Effector CD8-positive, alpha-beta T cell (primary cell): Measurements from ENCODE around the gene CHST10.

Experiments used
- DNase-seq: peaks from one replicate; lab custom pipeline; 2025; lab: John Stamatoyannopoulos, UW

Gene CHST10

DNA sequence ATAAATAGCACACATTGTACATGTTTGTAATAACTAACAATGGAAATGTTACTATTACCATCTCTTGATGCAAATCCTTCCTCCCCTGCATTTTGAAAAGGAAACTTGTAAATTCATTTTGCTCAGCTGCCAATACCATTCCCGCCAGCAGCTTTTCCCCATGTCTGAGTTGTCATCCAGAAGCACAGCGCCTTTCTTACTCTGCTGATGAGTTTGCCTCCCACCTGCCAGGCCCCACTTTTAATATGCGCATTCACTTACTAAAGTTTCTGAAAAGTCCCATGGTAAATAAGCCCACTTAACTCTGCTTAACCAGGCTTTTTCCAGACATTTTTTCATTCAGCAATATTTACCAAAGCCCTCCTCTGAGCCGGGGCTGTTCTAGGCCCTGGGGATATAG is 3.9 kb downstream of the CHST10 start:
- DNase-seq: no peak

DNA sequence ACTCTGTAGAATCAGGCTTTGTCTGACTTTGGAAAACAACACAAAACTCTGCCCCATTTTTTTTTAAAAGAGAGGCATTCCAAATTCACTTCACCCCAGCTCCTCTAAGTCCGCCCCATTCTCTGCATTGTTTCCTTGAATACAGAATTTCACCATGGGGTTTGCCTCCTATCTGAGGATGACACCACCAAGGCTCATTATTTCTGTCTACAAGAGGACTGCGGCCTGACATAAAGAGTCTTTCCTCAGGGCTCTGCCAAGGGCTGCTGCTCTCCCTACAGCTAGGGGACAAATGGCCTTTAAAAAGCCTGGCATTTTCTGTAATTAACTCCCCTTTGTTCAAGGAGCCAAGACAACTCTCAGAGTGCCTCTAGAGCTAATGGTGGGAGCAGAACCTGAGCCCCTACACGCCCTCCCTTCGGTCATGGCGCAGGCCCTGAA is 4.6 kb downstream of the CHST10 start:
- no peak for DNase-seq

DNA sequence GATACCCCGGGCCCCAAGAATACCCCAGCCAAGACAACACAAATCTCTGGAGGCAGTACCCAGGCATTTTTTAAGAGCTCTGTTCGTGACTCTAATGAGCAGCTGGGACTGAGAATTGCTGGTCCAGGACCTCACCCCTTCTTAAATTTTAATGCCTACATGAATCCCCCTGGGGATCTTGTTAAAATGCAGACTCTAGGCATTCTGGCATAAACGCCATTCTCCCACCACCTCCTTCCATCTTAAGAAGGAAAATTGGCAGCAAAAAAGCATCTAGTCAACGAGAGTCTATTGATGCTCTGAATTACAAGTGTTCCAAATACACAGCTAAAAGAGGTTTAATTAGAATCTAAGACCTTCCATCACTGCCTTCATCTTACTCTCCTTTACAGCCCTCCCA is 5.0 kb downstream of the CHST10 start:
- DNase-seq: no peak

DNA sequence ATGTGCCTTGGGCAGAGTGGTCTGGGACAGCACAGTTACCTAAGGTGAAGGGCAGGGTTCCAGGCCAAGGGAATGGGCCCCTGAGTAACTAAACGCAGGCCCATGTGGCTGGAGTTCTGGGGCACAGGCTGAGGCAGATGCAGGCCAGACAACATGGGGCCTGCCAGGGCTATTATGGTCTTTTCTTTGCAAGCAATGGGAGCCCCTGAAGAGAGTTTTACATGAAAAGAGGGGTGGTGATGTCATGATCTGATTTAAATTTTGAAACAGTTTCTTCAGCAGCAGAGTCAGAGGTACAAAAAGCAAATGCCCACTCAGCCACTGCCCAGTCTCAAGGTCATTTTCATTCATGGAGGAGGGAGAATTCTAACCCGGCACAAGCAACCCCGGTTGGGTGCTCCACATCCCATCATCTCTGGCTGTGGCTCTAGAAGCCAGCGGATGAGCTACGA is 5.6 kb downstream of the CHST10 start:
- no peak for DNase-seq

DNA sequence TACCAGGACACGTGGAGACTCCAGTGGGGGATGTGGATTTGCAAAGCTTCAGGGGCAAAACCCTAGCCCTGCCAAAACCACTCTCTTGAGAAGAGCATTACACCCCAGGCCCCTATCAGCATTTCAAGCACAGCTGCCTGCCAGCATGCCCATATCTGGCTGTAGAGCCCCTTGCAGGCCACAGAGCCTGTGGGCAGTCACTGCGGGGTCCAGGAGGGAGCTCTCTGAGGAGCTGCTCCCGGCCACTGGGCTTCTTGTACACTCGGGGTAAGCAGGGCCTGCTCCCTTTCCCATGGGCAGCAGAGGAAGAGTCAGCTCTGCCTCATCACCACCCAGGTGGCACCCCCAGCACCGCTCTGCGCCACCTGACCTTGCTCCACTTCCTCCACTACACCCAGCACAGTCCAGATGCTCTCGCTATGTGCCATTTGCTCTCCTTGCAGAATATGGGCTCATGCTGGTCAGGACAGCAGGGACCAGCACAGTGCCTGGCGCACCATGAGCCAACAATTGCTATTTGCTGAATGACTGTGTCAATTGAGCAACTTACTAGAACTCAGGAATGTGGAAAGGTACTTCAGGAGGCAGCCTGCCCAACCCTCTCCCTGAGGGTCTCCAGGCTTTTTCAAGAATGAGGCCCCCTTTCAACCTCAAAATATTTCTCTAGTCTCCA is 7.4 kb downstream of the CHST10 start:
- no peak for DNase-seq

DNA sequence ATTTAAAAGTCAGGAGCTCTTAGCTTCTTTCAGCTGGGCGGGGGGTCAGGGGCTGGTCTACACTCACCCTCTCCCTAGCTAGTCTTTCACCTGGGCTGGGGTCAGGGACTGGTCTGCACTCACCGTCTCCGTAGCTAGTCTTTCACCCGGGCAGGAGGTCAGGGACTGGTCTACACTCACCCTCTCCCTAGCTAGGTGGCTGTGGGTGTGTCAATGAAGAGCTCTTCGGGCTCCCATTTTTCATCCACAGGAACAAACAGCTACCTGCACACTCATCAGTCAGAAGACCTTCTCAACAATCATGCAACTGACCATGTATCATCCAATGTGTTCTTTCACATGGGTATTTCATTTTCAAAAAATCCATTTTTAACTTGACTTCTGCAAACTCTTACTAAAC is 8.0 kb downstream of the CHST10 start:
- no peak for DNase-seq

DNA sequence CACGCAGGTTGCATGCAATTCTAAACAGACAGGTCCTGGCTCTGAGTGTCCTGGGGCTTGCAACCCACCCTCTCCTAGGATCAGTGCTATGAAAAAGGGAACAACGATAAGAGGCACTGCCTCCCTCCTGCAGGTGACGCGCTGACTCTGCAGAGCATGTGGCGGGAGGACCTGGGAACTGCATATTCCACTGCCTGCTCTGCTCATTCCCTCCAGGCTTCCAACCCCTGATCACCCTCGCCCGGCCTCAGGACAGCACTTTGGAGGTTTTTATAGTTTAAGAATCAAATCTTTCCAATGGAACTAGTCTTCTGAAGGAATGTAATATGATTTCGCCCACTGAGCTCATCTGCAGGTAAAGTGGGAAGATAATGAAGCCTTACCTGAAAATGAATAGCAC is 8.5 kb downstream of the CHST10 start:
- DNase-seq: no peak

DNA sequence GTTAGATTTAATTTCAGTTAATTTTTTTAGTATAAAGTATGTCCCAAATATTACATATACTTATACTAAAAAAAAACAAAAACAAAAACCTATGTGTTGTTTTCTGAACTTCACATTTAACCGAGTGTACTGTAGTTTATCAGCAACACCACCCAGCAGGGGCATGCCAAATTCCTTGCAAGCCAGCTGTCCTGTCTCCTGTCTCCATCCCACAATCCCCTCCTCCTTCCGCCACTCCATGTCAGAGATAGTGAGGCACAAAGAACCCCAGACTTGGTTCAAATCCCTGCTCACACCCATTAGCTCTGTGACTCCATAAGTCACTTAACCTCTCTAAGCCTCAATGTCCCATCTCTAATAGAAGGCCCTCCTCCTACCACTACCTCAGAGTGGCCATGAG is 9.4 kb downstream of the CHST10 start:
- DNase-seq: no peak

DNA sequence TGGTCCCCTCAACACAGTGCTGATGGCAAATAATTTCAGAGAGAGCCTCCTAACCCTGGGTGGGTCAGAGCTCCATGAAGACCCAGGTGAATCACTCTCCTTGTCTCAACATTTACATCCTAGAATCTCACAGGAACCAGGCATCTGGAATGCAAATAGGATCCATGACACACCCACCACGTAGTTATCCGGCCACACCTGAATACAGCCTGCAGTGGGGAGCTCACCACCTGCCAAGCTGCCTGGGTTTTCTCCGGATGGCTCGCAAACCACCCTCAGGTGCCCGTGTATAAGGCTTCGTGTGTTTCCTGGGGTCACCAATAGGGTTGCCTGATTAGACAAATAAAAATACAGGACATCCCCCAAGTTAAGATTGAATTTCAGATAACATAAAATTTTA is 9.9 kb downstream of the CHST10 start:
- no peak for DNase-seq

DNA sequence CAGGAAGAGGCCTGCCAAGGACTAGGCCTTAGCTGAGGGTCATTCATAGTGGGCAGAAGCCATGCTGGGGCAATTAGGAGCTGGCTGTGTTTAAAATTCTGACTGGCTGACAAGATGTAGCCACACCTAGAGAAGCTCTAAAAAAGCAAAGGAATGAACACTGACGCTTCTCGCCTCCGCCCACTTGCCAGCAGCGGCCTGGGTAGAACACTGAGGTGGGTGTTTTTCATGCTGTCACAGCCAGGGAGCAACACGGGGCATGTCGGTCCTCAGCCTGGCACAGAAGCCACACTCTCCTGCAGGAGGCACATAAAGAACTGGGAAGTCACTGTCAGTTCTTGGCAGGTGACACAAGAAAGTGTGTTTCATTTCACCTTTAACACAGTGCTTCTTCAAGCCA is 10.4 kb downstream of the CHST10 start:
- no peak for DNase-seq

DNA sequence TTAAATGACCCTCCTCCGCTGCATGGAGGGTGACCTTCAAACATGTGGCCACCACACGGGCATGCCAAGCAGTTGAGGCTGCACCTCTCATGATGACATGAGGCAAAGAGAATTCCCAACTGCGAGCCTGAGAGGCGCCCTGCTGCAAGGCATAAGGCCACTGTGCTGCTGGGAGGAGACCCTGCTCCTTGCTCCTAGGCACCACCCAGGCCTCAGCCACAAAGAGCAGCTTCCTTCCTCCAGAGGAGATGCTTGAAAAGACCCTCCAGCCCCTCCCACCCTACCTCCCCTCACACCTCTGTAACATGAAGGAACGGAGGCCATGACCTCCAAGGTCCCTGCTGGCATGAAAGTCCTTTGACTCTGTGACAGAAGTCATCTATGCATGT is 11.4 kb downstream of the CHST10 start:
- DNase-seq: no peak

DNA sequence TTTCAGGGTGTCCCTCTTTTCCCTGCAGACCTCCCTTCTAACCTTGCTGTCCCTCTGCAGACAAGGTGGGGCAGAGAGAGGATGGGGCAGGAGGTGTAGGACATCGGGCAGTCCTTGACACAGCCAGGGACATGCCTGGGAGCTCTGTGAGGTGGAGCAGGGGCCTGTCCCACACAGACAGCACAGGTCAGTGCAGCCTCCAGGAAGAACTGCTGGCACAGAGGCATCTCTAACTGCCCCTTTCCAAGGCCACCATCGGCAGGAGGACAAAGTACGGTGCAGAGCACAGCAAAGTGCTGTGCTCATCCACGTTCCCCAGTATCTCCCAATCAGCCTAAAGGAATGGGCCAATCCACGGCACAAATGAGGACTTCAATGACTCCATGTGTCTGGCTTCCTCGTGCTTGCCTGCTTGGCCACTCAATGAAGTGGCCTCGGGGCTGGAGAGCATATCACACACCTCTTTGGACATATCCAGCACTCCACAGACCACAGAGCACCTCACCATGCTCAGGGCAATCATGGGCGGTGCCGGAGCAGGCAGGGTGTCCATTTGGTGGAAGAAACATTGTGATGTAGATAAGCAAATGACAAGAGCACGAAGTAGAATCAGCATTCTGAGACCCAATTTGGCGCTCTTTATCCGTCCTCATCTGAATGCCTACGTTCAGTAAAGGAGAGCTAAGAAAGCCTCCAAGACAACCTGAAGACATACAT is 11.9 kb downstream of the CHST10 start:
- DNase-seq: no peak

DNA sequence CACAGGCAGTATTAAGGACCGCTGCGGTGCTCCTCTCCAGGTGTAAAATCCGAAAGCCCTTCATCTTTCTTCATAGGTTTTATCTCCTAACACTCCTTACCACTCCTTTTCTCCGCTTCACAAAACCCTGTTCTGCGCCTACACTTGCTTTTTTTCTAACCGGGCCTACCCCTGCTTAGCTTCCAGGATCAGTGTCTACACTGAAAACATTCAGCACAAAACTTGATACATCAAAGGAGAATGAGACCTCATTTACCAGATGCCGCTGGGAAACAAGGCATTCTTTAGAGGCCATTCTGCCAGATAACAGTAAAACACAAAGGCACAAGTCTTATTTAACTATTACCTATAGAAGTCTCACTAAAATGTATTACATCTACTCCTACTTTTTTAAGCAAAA is 13.1 kb downstream of the CHST10 start:
- no peak for DNase-seq

DNA sequence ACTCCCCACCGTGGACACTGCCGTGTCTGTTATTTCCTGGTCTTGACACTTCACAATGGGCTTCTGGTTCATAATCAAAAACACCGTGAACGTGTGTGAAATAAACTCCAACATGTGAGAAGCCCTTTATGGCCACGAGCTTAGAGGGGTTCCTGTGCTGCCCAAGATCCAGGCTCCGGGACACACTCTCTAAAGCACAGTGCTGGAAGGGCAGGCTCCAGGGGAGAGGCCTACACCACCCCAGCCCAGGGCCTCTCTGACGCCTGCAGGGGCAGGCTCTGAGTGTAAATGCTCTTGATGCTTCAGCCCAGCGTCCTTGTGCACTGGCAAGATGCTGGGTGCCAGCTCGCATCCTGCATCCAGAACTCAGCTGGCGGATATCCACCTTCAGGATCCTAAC is 13.7 kb downstream of the CHST10 start:
- no peak for DNase-seq

DNA sequence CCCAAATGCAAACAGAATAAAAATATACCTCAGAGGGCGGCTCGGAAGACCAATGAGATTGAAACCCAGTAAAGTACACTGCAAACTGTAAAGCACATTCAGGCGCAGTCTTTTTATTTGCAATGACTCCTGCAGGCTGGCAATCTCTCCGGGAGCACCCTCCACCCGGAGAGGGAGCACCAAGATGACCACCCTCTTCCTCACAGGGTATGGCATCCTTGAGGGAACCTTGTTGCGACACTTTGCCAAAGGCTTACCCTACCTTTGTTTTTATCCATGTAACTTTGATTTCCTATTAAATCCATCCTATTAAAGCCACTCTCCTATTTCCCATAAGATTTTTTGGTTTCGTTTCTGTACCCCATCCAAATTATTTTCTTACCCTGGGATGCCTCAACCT is 16.2 kb downstream of the CHST10 start:
- DNase-seq: no peak

DNA sequence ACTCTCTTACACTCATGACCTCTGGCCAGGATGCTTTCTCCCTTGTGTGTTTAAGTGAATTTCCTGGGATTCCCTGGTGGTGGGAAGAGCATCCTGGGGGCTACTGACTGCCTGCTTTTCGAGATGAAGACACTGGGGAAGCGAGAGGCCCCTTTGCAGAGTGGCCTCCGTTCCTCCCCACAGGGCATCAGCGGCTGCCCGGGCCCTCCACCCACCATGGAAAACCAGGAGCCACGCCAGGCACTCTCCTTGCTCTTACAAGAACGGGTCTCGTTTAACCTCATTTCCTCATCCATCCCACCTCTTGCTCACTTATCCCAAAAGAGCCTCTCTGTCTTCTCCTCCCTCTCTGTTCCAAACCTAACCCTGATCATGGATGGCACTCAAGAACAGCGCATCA is 17.8 kb downstream of the CHST10 start:
- no peak for DNase-seq

DNA sequence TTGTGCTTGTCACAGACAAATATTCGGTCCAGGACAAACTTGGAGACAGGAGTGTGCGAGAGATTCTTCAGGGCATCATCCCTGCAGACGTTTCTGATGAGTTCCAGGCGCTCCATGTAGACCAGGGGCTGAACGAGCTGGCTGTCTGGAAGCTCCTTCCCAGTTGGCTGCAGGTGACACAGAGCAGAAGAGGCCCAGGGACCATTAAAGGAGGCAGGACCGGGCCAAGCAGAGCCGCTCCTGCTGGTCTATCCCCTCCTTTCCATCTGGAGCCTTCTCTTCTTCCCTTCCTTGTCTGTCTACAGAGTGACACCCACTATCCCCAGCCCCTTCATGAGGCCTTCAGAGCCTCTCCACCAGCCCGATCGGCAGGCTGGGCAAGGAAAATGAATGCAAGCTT is 19.5 kb downstream of the CHST10 start:
- no peak for DNase-seq

DNA sequence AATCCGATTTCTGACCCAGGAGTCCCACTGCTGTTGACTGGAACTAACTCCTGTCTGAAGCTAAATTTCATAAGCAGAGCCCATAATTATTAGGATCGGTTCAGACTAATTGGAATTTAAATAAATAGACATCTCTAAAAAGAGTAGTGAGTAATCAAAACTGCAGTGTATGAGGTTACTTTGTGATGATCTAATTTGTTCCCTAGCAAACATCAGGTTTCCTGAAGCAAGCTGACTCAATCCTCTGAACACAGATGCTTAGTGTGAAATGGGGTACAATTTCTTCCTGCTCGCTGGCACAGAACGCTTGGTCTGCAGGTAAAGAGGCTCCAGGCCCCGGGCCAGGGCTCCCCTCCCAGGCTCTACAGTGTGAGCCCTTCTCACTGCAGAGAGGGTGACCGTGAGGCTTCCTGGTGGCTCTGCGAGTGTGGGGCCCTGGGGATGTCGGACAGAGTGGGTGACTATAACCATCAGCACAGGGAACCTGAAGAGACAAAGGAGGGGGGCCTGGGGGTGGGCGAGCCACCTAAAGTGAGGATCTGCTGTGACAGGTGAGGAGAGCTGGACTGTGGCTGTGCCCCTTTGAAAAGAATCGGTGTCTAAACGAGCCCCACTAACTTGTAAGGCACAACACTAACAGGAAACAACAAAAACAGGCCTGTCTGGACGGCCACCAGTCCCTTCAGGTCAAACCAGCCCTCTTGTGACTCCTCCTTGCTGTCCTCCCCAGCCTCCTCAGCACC is 20.2 kb downstream of the CHST10 start:
- no peak for DNase-seq

DNA sequence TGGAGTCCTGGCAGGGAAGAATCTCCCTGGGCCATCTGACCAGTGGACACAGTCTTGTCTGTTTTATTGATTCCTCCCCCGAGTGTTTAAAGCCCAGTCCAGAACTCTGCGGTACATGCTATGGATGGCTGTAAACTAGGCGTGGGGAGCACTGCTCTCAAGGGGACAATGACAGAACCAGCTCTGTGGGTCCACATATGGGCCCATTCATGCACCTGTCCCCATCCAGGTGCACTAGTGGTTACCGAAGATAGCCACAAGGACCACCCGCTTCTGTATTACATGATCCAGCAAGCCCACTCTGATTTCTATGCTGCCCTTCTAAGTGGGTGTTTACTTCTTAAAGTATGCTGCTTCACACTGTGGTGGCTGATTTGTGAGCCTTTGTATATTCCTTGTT is 21.0 kb downstream of the CHST10 start:
- DNase-seq: no peak

DNA sequence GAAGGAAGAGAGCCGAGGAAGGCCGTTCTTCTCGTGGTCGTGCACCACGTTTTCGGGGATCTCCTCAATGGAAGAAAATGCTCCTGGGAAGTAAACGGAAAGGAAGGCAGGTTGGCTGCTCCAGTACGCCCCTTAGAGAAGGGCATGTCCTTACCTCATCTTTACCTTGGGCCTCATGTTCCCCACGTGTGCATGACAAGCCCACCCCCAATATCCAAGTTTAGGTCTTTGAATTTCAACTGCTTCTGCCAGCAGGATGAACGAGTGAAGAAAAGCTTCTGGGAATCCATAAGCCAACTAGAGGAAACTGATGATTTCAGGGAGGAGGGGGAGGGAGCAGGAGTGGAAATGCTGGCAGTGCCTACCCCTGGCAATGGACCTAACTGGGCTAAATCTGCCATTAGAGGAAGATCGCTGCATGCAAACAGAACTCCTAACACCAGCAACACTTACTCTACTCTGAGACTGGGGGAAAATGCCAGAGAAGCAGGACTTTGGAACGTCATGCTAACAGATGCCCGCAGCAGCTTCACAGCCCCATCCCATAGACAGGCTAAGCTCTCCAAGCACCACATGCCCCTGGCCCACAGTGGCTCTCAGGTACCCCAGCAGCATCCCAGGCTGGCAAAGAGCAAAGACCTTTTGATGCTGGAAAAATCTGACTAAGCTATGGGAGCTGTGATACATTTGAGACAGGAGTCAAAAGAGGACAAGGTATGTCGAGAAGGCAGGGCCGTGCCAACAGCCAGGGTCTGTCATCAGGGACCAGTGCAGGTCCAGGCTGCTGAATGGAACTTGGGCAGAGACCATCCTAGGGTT is 21.7 kb downstream of the CHST10 start:
- no peak for DNase-seq

DNA sequence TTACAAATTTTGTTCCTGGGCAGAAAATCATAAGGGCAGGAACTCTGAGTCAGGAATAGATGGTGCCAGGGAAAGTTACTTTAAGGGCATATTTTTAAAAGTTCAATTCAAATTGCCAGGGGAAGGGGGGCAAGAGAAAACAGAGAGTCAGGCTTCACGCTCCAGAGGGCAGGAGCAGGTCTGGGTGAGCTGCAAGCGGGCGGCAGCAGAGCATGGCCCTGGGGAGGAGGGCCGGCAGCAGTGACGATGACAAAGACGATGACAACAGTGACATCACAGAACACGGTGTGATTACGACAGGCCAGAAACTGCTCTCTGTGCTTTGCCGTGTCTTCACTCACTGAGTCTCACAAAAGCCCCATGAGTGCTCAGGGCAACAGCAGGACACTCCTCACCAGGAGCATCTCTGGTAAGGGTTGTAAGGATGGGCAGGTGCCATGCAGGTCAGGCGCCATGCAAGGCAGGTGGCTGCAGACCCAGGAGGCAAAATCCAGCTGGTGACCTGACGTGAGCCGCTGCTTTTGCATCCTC is 23.3 kb downstream of the CHST10 start:
- DNase-seq: no peak

DNA sequence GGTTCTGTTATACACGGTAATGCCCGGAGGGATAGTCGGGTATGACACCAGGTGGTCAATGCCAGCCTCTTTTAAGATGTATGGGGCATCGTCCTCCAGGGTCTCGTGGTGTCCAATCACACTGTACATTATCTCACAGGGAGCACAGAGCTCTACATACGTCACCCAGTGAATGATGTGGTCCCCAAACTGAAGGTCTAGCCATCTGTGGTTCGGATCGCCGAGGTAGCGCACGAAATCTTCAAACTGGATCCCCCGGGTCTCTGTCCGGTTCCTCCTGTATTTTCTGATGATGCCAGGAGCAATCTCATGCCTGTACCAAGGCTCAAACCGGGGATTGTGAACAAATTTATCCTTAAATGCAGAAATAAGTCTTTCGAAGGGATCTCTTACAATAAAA is 24.1 kb downstream of the CHST10 start:
- no peak for DNase-seq
